ENCODE results near the gene RASGEF1B. TPM values are rescaled to one million over a fixed set of nuclear protein-coding genes. Genes with fewer than 3 reads are reported as not detected.

The RASGEF1B gene
- total and polyA plus RNA-seq, 2 experiments from 2014 or later: 2.8 to 5.2 TPM

DNA sequence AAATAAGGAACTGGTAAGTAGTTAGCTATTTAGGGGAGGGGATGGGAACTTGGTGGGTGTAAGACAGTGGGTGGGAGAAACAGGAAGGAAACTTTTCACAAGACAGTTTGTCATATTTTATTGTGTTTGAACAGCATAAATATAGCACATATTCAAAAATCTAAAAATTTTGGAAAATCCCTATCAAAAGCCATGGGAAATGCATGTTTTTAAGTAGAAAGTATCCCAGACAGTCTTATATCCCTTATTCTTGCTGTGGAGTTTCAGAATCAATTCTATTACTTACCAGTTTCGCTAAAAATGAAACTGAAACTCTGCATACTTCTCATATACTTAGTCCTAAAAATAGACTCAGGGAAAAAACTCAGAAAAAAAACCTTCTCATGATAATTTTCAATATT is 22.3 kb upstream of the RASGEF1B start (continued):
- TF ChIP-seq, protein P1, sequence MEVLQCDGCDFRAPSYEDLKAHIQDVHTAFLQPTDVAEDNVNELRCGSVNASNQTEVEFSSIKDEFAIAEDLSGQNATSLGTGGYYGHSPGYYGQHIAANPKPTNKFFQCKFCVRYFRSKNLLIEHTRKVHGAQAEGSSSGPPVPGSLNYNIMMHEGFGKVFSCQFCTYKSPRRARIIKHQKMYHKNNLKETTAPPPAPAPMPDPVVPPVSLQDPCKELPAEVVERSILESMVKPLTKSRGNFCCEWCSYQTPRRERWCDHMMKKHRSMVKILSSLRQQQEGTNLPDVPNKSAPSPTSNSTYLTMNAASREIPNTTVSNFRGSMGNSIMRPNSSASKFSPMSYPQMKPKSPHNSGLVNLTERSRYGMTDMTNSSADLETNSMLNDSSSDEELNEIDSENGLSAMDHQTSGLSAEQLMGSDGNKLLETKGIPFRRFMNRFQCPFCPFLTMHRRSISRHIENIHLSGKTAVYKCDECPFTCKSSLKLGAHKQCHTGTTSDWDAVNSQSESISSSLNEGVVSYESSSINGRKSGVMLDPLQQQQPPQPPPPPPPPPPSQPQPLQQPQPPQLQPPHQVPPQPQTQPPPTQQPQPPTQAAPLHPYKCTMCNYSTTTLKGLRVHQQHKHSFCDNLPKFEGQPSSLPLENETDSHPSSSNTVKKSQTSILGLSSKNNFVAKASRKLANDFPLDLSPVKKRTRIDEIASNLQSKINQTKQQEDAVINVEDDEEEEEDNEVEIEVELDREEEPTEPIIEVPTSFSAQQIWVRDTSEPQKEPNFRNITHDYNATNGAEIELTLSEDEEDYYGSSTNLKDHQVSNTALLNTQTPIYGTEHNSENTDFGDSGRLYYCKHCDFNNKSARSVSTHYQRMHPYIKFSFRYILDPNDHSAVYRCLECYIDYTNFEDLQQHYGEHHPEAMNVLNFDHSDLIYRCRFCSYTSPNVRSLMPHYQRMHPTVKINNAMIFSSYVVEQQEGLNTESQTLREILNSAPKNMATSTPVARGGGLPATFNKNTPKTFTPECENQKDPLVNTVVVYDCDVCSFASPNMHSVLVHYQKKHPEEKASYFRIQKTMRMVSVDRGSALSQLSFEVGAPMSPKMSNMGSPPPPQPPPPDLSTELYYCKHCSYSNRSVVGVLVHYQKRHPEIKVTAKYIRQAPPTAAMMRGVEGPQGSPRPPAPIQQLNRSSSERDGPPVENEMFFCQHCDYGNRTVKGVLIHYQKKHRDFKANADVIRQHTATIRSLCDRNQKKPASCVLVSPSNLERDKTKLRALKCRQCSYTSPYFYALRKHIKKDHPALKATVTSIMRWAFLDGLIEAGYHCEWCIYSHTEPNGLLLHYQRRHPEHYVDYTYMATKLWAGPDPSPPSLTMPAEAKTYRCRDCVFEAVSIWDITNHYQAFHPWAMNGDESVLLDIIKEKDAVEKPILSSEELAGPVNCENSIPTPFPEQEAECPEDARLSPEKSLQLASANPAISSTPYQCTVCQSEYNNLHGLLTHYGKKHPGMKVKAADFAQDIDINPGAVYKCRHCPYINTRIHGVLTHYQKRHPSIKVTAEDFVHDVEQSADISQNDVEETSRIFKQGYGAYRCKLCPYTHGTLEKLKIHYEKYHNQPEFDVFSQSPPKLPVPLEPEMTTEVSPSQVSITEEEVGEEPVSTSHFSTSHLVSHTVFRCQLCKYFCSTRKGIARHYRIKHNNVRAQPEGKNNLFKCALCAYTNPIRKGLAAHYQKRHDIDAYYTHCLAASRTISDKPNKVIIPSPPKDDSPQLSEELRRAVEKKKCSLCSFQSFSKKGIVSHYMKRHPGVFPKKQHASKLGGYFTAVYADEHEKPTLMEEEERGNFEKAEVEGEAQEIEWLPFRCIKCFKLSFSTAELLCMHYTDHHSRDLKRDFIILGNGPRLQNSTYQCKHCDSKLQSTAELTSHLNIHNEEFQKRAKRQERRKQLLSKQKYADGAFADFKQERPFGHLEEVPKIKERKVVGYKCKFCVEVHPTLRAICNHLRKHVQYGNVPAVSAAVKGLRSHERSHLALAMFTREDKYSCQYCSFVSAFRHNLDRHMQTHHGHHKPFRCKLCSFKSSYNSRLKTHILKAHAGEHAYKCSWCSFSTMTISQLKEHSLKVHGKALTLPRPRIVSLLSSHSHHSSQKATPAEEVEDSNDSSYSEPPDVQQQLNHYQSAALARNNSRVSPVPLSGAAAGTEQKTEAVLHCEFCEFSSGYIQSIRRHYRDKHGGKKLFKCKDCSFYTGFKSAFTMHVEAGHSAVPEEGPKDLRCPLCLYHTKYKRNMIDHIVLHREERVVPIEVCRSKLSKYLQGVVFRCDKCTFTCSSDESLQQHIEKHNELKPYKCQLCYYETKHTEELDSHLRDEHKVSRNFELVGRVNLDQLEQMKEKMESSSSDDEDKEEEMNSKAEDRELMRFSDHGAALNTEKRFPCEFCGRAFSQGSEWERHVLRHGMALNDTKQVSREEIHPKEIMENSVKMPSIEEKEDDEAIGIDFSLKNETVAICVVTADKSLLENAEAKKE (CRISPR knock-in tag; IDR thresholded peaks at IDR 0.05): no peak
- no peak for TF ChIP-seq JUNB (IDR thresholded peaks at IDR 0.05; ENCODE audit: unreplicated experiment)

DNA sequence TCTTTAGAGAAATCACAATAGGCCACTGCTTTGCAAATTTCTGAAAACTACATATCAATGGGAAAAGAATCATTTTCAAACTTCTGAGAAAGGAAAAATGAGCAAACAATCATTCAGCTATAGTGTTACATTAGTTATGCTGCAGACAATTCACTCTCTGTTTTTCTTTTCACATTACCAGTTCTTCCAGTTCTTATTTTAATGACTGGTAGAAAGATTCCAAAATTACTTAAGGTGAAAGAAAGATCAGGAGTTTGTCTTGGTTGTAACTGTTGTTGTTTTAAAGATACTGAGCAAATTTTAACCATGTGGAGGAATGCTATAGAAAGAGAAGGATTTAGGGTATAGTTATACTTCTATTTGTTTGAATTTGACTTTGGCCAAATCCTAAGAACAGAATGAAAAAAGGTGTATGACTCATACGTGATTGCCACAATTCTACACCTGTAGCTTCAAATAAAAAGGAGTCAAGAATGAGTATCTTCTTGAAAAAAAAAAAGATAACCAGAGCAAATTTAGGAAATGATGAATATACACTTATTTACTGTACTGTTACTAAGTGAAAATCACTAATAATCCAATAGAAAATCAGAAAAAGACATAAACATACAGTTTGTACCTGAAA is 21.0 kb upstream of the RASGEF1B start:
- no peaks in the 10 kb centered on the region for H3K27me3 ChIP-seq (ENCODE audit: insufficient read depth)
- Mint-ChIP-seq H3K27me3 (ENCODE audit: insufficient read depth, low read depth, poor library complexity) (peaks cover 3% of the 10 kb centered on the region), H3K4me1 (peaks cover 10% of the 10 kb centered on the region), H3K4me3 (no peak overlapping the region), H3K36me3 (ENCODE audit: low read depth) (peaks cover 16% of the 10 kb centered on the region; the same call in 2 of the 3 replicates), H3K27ac (no peak overlapping the region), H3K9me3 (peaks cover 13% of the 10 kb centered on the region; the same call in 2 of the 3 replicates)
- DNase-seq (ENCODE audit: low spot score) (no peak), ATAC-seq (no peak)
- H3K4me1 ChIP-seq (ENCODE audit: insufficient read depth): no peaks in the 10 kb centered on the region
- H3F3A ChIP-seq (replicated peaks; ENCODE audit: low read depth): no peaks in the 10 kb centered on the region
- H4K20me1 ChIP-seq (replicated peaks; ENCODE audit: insufficient read depth): no peaks in the 10 kb centered on the region
- no peak overlapping the region for H2AFZ ChIP-seq
- no peaks in the 10 kb centered on the region for H3K79me2 ChIP-seq (replicated peaks; ENCODE audit: insufficient read depth)
- H3K27ac ChIP-seq (ENCODE audit: low read depth): no peak overlapping the region
- no peaks in the 10 kb centered on the region for H3K9me2 ChIP-seq (ENCODE audit: insufficient read depth)
- no peak overlapping the region for H3K4me3 ChIP-seq
- H3K4me2 ChIP-seq: no peak overlapping the region
- H3K36me3 ChIP-seq (ENCODE audit: insufficient read depth): no peaks in the 10 kb centered on the region
- TF ChIP-seq STAT1 (IDR thresholded peaks at IDR 0.05; ENCODE audit: unreplicated experiment): no peak
- TF ChIP-seq CREB1 (CRISPR knock-in tag; IDR thresholded peaks at IDR 0.05; ENCODE audit: low read depth): no peak
- TF ChIP-seq, protein P2, sequence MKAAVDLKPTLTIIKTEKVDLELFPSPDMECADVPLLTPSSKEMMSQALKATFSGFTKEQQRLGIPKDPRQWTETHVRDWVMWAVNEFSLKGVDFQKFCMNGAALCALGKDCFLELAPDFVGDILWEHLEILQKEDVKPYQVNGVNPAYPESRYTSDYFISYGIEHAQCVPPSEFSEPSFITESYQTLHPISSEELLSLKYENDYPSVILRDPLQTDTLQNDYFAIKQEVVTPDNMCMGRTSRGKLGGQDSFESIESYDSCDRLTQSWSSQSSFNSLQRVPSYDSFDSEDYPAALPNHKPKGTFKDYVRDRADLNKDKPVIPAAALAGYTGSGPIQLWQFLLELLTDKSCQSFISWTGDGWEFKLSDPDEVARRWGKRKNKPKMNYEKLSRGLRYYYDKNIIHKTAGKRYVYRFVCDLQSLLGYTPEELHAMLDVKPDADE (IDR thresholded peaks at IDR 0.05): no peak
- no peak for TF ChIP-seq EZH2phosphoT487 (IDR thresholded peaks at IDR 0.05; ENCODE audit: unreplicated experiment)
- TF ChIP-seq ZNF114 (CRISPR knock-in tag; IDR thresholded peaks at IDR 0.05): no peak
- TF ChIP-seq, protein P1 (CRISPR knock-in tag; IDR thresholded peaks at IDR 0.05): no peak
- no peak for TF ChIP-seq POLR2AphosphoS5 (IDR thresholded peaks at IDR 0.05; ENCODE audit: low read depth)
- no peak for TF ChIP-seq ZNF331 (CRISPR knock-in tag; IDR thresholded peaks at IDR 0.05; ENCODE audit: low read depth)

Measured in GM23338 (cell line).